RWPE2 (cell line): ENCODE data around the gene CD1E.

Experiments used
- ATAC-seq: fragments of 200-7000 bp; cut with Tn5 transposase; 3 replicates; pipeline ENCODE4 v1.9.1; 2021; ENCODE audit warnings: low read depth
- DNase-seq: peaks from one replicate; pipeline ENCODE4 v3.0.0-alpha.2; 2020; ENCODE audit warnings: low spot score
- H3K27ac ChIP-seq: fragments of 450-650 bp; 2 replicates; pipeline ENCODE4 v1.5.1; 2017; ENCODE audit warnings: mild to moderate bottlenecking; ENCODE audit not compliant: poor library complexity, severe bottlenecking
- H3K27me3 ChIP-seq: fragments of 250-450 bp; sonication (Bioruptor Pico); 2 replicates; pipeline ENCODE4 v1.5.1; 2021; ENCODE audit warnings: mild to moderate bottlenecking, moderate library complexity; ENCODE audit not compliant: insufficient read depth, poor library complexity, severe bottlenecking
- H3K36me3 ChIP-seq: fragments of 250-450 bp; sonication (Bioruptor Pico); 2 replicates; pipeline ENCODE4 v1.5.1; 2020; ENCODE audit warnings: low read depth, mild to moderate bottlenecking, moderate library complexity
- H3K4me1 ChIP-seq: fragments of 250-450 bp; sonication (Bioruptor Pico); 2 replicates; pipeline ENCODE4 v1.5.1; 2021; ENCODE audit warnings: mild to moderate bottlenecking, moderate library complexity; ENCODE audit not compliant: insufficient read depth, poor library complexity, severe bottlenecking
- H3K4me3 ChIP-seq: fragments of 250-450 bp; sonication (Bioruptor Pico); 2 replicates; pipeline ENCODE4 v1.5.1; 2021; ENCODE audit warnings: mild to moderate bottlenecking, moderate library complexity; ENCODE audit not compliant: severe bottlenecking
- H3K9me3 ChIP-seq: fragments of 250-450 bp; sonication (Bioruptor Pico); 2 replicates; pipeline ENCODE4 v1.5.1; 2021; ENCODE audit warnings: mild to moderate bottlenecking, moderate library complexity; ENCODE audit not compliant: severe bottlenecking
- TF ChIP-seq, protein P1 (sequence below): fragments of 450-650 bp; IDR thresholded peaks from one replicate; pipeline ENCODE4 v1.5.1; 2017; ENCODE audit warnings: mild to moderate bottlenecking, moderate library complexity; ENCODE audit not compliant: poor library complexity, severe bottlenecking

The CD1E gene

DNA sequence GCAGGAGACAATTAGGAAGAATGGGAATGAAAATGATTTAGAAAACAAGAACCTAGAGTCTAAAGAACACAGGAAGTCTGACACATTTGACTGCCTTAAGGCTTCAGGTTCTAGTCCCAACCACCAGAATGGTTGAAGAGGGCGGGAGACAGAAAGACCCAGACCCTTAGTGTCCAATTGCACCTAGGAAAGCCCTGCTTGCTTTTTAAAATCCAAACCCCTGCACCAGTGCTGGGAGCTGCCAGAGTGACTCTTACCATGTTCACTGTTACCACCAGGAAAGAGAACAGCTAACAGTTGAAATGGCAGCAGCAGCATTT is 22.6 kb upstream of the CD1E start:
- Histone ChIP-seq H3K27me3 (no peaks in the 10 kb centered on the region), H3K36me3 (no peaks in the 10 kb centered on the region), H3K4me1 (no peaks in the 10 kb centered on the region), H3K4me3 (no peak overlapping the region), H3K9me3 (no peaks in the 10 kb centered on the region), H3K27ac (no peak overlapping the region)
- ATAC-seq (no peak), DNase-seq (no peak)
- TF ChIP-seq, protein P1, sequence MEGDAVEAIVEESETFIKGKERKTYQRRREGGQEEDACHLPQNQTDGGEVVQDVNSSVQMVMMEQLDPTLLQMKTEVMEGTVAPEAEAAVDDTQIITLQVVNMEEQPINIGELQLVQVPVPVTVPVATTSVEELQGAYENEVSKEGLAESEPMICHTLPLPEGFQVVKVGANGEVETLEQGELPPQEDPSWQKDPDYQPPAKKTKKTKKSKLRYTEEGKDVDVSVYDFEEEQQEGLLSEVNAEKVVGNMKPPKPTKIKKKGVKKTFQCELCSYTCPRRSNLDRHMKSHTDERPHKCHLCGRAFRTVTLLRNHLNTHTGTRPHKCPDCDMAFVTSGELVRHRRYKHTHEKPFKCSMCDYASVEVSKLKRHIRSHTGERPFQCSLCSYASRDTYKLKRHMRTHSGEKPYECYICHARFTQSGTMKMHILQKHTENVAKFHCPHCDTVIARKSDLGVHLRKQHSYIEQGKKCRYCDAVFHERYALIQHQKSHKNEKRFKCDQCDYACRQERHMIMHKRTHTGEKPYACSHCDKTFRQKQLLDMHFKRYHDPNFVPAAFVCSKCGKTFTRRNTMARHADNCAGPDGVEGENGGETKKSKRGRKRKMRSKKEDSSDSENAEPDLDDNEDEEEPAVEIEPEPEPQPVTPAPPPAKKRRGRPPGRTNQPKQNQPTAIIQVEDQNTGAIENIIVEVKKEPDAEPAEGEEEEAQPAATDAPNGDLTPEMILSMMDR = no peak

DNA sequence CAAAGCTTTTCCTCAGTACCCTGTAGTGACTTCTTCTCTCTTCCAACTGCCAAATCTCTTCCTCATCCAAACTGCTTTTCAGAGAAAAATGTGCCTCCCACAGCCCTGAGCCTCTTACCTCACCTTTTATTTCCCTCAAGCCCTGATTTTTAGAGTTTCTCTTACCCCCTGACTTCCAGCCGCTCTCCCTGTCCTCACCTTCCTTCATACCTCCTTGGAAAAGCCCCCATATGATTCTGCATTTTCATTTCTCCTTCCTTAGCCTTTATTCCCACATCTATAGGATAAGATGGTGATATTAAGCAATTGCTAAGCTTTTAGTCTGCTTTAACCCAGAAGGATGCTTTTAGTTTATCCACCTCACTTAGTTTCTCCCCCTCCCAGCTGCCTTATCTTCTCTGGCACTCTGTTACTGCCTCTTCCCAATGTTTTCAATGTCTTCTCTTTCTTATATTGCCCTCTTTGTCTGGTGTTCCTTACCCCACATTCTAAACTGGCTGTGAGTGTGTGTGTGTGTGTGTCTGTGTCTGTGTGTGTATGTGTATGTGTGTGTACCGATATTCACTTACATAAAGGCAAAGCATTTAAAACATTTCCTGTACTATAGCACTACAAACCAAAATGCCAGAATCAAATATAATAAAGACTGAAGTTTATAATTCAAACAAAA is 22.1 kb upstream of the CD1E start, which contains the start of gene CD1B:
CD1B (minus strand) TSS at position 51 of the 670 bp plus-strand sequence. CDS start 108 bp downstream, outside the sequence.
- Histone ChIP-seq H3K27ac (no peak within 1 kb of the TSS), H3K4me1 (no peaks in the 10 kb centered on the region), H3K9me3 (no peaks in the 10 kb centered on the region), H3K27me3 (no peaks in the 10 kb centered on the region), H3K36me3 (no peaks in the 10 kb centered on the region), H3K4me3 (no peak within 1 kb of the TSS)
- TF ChIP-seq, protein P1 = no peak
- ATAC-seq (no peak), DNase-seq (no peak)

DNA sequence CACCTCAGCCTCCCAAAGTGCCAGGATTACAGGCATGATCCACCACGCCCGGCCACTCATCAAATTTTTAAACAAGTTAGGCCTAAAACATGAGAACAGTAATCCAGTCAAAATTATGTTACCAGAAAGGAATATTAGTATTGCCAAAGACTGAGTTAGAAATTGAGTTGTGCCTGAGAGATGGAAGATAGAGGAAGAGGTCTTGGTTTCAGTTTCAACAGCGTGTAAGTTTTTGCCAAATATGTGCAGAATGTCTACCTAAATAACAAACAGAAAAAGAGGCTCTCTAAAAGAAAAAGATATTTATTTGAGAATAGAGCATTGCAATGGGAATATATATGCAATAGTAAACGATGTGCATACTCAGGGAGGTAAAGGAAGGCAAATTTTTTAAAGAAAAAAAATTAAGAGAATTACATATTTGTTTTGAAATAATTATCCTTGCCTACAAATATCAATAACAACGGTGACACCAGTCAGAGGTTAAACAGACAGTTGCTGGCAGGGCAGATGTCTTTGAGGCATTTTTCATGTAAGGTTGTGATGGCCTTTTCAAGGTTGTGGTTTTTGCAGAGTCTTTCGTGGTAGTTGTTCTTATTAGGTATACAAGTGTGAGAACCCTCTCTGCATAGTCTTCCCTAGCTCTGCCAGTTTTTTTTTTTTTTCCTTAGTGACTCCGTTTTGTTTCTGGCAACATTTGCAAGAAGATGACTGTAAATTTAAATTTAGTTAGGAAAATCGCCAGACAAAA is 20.1 kb upstream of the CD1E start:
- no peak overlapping the region for H3K27ac ChIP-seq
- ATAC-seq (no peak), DNase-seq (no peak)
- H3K4me3 ChIP-seq = no peak overlapping the region
- no peaks in the 10 kb centered on the region for H3K36me3 ChIP-seq
- H3K4me1 ChIP-seq = no peaks in the 10 kb centered on the region
- TF ChIP-seq, protein P1 = no peak
- H3K9me3 ChIP-seq = no peaks in the 10 kb centered on the region
- no peaks in the 10 kb centered on the region for H3K27me3 ChIP-seq

DNA sequence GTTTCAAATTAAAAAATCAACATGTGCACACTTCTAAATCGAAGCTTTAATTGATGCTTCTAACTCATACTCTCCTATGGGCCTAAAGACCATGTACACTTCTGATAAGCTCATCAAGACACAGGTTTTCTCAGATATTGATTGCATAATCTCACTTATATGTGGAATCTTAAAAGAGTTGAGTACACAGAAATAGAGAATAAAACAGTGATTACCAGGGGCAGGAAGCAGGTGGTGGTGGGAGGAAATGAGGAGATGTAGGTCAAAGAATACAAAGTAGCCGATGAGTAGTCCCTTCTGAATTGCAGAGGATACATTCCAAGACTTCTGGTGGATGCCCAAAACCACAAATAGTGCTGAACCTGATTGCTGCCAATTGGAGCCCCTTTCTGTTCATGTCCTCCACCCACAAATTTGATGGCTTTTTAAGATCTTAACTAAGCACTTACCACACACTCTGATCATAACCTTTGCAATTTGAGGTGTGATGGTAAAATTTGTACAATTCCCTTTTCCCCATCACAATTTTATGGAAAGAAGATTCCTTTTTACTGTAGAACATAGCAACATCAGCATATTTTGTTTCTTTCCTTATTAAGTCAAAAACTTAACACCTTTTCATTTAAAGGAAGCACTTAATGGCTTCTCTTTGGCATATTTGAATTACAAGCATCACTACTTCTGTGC is 19.0 kb upstream of the CD1E start:
- H3K27me3 ChIP-seq = no peaks in the 10 kb centered on the region
- DNase-seq (no peak), ATAC-seq (no peak)
- no peak overlapping the region for H3K4me3 ChIP-seq
- no peaks in the 10 kb centered on the region for H3K9me3 ChIP-seq
- TF ChIP-seq, protein P1 = no peak
- no peak overlapping the region for H3K27ac ChIP-seq
- no peaks in the 10 kb centered on the region for H3K36me3 ChIP-seq
- no peaks in the 10 kb centered on the region for H3K4me1 ChIP-seq
